PC-9 (cell line): Measurements from ENCODE around the gene SYK. TPM values are rescaled to one million over a fixed set of nuclear protein-coding genes. Genes with fewer than 3 reads are reported as not detected.
A peak's percentile ranks its signal among the peaks of the same experiment; 100 is the strongest.

Experiments
- BruUV-seq: library from RNA; stranded (reverse); fragments of 400-500 nt; replicated peaks from 2 replicates; lab custom pipeline; 2021; lab: Mats Ljungman, UMichigan
- CTCF ChIA-PET: fragments of 300-600 bp; sonication (Branson Sonifier 250); formaldehyde crosslinking; loops from one replicate; lab custom pipeline; 2022; ENCODE audit warnings: antibody characterized with exemption; lab: Charles Lee
- POLR2A ChIA-PET: fragments of 300-600 bp; sonication (Branson Sonifier 250); formaldehyde crosslinking; loops from one replicate; lab custom pipeline; 2022; ENCODE audit warnings: antibody characterized with exemption; ENCODE audit not compliant: unreplicated experiment; lab: Charles Lee
- DNase-seq, 2 experiments: peaks; one replicate each; pipeline versions ENCODE4 v3.0.0 to v3.0.0-alpha.2; 2015 to 2022; ENCODE audit warnings: mixed read lengths in 1 of 2
- H2AFZ ChIP-seq: fragments of 200-600 bp; sonication (generic); 2 replicates; pipeline ENCODE4 v1.8.1; 2017; ENCODE audit warnings: antibody characterized with exemption
- H3F3A ChIP-seq: fragments of 200-600 bp; sonication (generic); 2 replicates; pipeline ENCODE4 v1.8.1; 2017; ENCODE audit warnings: antibody characterized with exemption, mild to moderate bottlenecking, low read depth; ENCODE audit not compliant: insufficient read depth
- H3K27ac ChIP-seq: fragments of 200-600 bp; sonication (generic); 2 replicates; pipeline ENCODE4 v1.6.1; 2016; ENCODE audit warnings: mixed run types
- H3K27me3 ChIP-seq: fragments of 200-600 bp; sonication (generic); 2 replicates; pipeline ENCODE4 v1.6.1; 2016; ENCODE audit warnings: low read depth, mixed run types; ENCODE audit not compliant: insufficient read depth
- H3K36me3 ChIP-seq: fragments of 200-600 bp; sonication (generic); 2 replicates; pipeline ENCODE4 v1.6.1; 2016; ENCODE audit warnings: low read depth, mixed run types
- H3K4me1 ChIP-seq: fragments of 200-600 bp; sonication (generic); replicated peaks from 2 replicates; pipeline ENCODE4 v1.6.1; 2016; ENCODE audit warnings: mixed run types; ENCODE audit not compliant: insufficient read depth
- H3K4me2 ChIP-seq: fragments of 200-600 bp; sonication (generic); 2 replicates; pipeline ENCODE4 v1.6.1; 2017; ENCODE audit warnings: mixed run types
- H3K4me3 ChIP-seq: fragments of 200-600 bp; sonication (generic); 2 replicates; pipeline ENCODE4 v1.6.1; 2016; ENCODE audit warnings: mixed run types
- H3K79me2 ChIP-seq: fragments of 200-600 bp; sonication (generic); 2 replicates; pipeline ENCODE4 v1.6.1; 2017; ENCODE audit warnings: low read depth, mixed run types
- H3K9me2 ChIP-seq: fragments of 200-600 bp; sonication (generic); 2 replicates; pipeline ENCODE4 v1.8.1; 2017; ENCODE audit warnings: mild to moderate bottlenecking; ENCODE audit not compliant: insufficient read depth
- H3K9me3 ChIP-seq: fragments of 200-600 bp; sonication (generic); 2 replicates; pipeline ENCODE4 v1.8.1; 2016; ENCODE audit warnings: low read depth; ENCODE audit not compliant: insufficient read depth
- H4K20me1 ChIP-seq: fragments of 200-600 bp; sonication (generic); 2 replicates; pipeline ENCODE4 v1.8.1; 2017; ENCODE audit not compliant: insufficient read depth
- EZH2 ChIP-seq: fragments of 200-600 bp; sonication (generic); IDR thresholded peaks from 2 replicates; pipeline ENCODE4 v1.8.0; 2017; ENCODE audit warnings: antibody characterized with exemption, low read depth
- intact Hi-C: fragments of 100-400 bp; cut with micrococcal nuclease; formaldehyde crosslinking; loops from one replicate; pipeline ENCODE4 v1.10.0; 2022; ENCODE audit not compliant: unreplicated experiment
- total RNA-seq: library from RNA; stranded (reverse); gene quantifications from 2 replicates; pipeline ENCODE4 v1.2.3, GENCODE V29; 2021
- TF ChIP-seq, protein P1 (sequence below): fragments of 200-600 bp; sonication (generic); conservative IDR thresholded peaks from 2 replicates; pipeline ENCODE4 v1.6.1; 2017; ENCODE audit warnings: mixed run types, antibody characterized with exemption, mild to moderate bottlenecking, moderate library complexity

Gene SYK
- total RNA-seq, 1 experiment from 2014 or later: 32.1 TPM

DNA sequence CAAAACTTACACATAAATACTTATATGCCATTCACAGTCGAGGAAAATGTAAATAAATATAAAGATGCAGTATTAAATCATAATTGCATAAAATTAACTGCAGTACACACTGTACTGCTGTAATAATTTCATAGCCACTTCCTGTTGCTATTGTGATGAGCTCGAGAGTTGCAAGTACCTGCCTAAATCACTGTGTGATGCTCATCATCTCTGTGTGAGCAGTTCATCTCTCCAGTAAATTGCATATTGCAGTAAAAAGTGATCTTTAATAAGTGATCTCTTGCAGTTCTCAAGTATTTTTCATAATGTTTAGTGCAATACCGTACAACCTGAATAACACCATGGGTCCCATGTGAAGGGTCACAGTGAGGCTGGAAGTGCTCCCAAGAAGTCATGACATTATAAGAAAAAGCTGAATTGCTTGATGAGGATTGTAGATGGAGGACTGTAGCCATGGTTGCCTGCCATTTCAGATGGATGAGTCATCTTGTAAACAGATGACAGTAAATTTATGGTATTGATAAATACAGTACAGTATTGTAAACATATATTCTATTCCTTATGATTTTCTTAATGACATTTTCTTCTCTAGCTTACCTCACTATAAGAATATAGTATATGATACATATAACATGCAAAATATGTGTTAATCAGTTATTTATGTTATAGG is 34.9 kb downstream of the SYK start:
- no peaks in the 10 kb centered on the region for H3K27me3 ChIP-seq
- no peaks in the 10 kb centered on the region for H3K36me3 ChIP-seq
- peaks cover 4% of the 10 kb centered on the region for H3K9me3 ChIP-seq
- no peaks in the 10 kb centered on the region; the same call in 1 of the 2 replicates for H4K20me1 ChIP-seq
- intact Hi-C loops: no loop called here
- TF ChIP-seq, protein P1, sequence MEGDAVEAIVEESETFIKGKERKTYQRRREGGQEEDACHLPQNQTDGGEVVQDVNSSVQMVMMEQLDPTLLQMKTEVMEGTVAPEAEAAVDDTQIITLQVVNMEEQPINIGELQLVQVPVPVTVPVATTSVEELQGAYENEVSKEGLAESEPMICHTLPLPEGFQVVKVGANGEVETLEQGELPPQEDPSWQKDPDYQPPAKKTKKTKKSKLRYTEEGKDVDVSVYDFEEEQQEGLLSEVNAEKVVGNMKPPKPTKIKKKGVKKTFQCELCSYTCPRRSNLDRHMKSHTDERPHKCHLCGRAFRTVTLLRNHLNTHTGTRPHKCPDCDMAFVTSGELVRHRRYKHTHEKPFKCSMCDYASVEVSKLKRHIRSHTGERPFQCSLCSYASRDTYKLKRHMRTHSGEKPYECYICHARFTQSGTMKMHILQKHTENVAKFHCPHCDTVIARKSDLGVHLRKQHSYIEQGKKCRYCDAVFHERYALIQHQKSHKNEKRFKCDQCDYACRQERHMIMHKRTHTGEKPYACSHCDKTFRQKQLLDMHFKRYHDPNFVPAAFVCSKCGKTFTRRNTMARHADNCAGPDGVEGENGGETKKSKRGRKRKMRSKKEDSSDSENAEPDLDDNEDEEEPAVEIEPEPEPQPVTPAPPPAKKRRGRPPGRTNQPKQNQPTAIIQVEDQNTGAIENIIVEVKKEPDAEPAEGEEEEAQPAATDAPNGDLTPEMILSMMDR: no peak
- no peak for TF ChIP-seq EZH2
- no peaks in the 10 kb centered on the region for H3K79me2 ChIP-seq
- no peak for DNase-seq
- peaks cover 9% of the 10 kb centered on the region for H3F3A ChIP-seq
- no peaks in the 10 kb centered on the region for H3K9me2 ChIP-seq
- ChIA-PET CTCF (no interaction called here), POLR2A (interaction anchor here (0.6 kb wide), 1 partner anchor 186 kb away, joined by 6 read pairs; no protein-coding TSS in a partner anchor)
- no peak overlapping the region for H3K27ac ChIP-seq
- H2AFZ ChIP-seq: no peak overlapping the region
- no TSS peak for BruUV-seq
- H3K4me3 ChIP-seq: no peak overlapping the region
- no peak overlapping the region for H3K4me2 ChIP-seq
- peaks cover 10% of the 10 kb centered on the region for H3K4me1 ChIP-seq

DNA sequence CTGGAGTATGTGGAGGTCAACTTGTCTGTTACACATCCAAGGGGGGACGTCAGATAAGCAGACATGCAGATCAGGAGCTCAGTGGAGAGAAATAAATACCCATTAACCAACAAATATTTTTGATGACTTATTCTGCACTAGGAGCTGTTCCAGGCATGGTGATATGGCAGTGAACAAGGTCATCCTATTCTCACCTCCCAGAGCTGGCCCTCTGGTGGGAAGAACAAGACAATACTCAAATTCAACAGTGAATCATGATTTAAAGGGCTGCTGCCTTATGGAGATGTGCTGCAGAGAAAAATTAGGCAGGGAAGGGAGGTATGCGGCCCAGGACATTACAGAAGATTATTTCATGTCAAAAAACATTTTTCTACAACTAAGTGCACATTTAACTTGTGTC is 36.5 kb downstream of the SYK start:
- no peaks in the 10 kb centered on the region for H3K9me2 ChIP-seq
- no peak overlapping the region for H3K4me2 ChIP-seq
- no peaks in the 10 kb centered on the region for H3K79me2 ChIP-seq
- H3K9me3 ChIP-seq: peaks cover 5% of the 10 kb centered on the region
- BruUV-seq: no TSS peak
- H4K20me1 ChIP-seq: no peaks in the 10 kb centered on the region; the same call in 1 of the 2 replicates
- no peaks in the 10 kb centered on the region for H3K36me3 ChIP-seq
- DNase-seq: no peak
- CTCF ChIA-PET: no interaction called here
- POLR2A ChIA-PET: no interaction called here
- intact Hi-C loops: no loop called here
- TF ChIP-seq, protein P1: 0 out of 2 replicates have a peak, but pooled peaks have one; percentile 19
- TF ChIP-seq EZH2: no peak
- H3K27me3 ChIP-seq: no peaks in the 10 kb centered on the region
- no peak overlapping the region for H3K4me3 ChIP-seq
- H3F3A ChIP-seq: peaks cover 20% of the 10 kb centered on the region
- H3K27ac ChIP-seq: no peak overlapping the region
- H3K4me1 ChIP-seq: peaks cover 10% of the 10 kb centered on the region
- no peak overlapping the region for H2AFZ ChIP-seq

DNA sequence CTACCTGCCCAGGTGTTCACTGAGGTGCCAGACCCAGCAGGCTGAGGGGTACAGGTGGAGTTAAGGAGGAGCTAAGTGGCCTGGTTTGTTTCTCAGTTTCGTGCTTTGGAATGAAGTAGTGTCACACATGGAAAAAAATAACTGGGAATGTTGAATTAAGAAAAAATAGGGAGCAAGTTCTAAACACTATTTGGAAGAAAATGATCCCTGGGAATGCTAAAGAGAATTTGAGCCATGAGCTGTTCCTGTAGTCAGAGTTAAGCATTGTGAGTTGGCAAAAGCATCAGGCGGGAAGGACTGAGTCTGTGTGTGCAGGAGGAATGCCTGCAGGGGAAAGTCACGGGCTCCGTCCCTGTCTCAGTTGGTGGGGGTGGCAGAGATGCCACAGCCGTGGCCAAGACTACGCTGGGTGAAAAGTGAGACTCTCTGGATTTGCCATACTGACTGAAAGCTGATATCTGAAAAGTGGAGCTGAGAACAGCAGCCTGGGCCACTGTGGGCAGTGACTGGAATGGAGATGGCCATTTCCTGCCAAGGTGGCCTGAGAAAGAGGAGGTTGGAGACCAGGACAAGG is 37.0 kb downstream of the SYK start:
- Histone ChIP-seq H3K9me2 (no peaks in the 10 kb centered on the region), H2AFZ (no peak overlapping the region), H3K9me3 (peaks cover 5% of the 10 kb centered on the region), H3K4me2 (no peak overlapping the region), H3K27ac (no peak overlapping the region), H3K79me2 (no peaks in the 10 kb centered on the region), H4K20me1 (no peaks in the 10 kb centered on the region; the same call in 1 of the 2 replicates), H3K36me3 (no peaks in the 10 kb centered on the region), H3F3A (peaks cover 20% of the 10 kb centered on the region), H3K27me3 (no peaks in the 10 kb centered on the region), H3K4me1 (peaks cover 10% of the 10 kb centered on the region), H3K4me3 (no peak overlapping the region)
- BruUV-seq: no TSS peak
- TF ChIP-seq, protein P1: no peak
- TF ChIP-seq EZH2: no peak
- DNase-seq: no peak
- CTCF ChIA-PET: no interaction called here
- POLR2A ChIA-PET: no interaction called here
- intact Hi-C loops: no loop called here
